AG04449 (cell line): ENCODE data around the gene FATE1.

ENCODE experiments used
- CTCF ChIA-PET: fragments of 350-600 bp; formaldehyde crosslinking; extraction: SDS; loops from one replicate; lab custom pipeline; 2021; ENCODE audit warnings: antibody characterized with exemption; lab: Yijun Ruan, JAX
- POLR2A ChIA-PET: fragments of 400-600, 350-600 bp; formaldehyde crosslinking; extraction: SDS; loops from one replicate; lab custom pipeline; 2020; ENCODE audit warnings: antibody characterized with exemption, inconsistent platforms; lab: Yijun Ruan, JAX
- DNase-seq: peaks from one replicate; pipeline ENCODE4 v3.0.0-alpha.2; 2010; ENCODE audit warnings: low read depth, low spot score
- H3K4me3 ChIP-seq: 2 replicates; pipeline ENCODE4 v1.5.1; 2011; ENCODE audit warnings: low read depth, mild to moderate bottlenecking, control low read depth, low read length
- TF ChIP-seq, protein P1 (sequence below): IDR thresholded peaks from one replicate; pipeline ENCODE4 v1.5.1; 2011; ENCODE audit warnings: mild to moderate bottlenecking, moderate library complexity, low read length, control low read depth, inconsistent platforms; ENCODE audit not compliant: insufficient read depth; ENCODE audit errors: missing control alignments

FATE1 gene

GRCh38 chrX:151729056-151729725 is 13.4 kb downstream of the FATE1 start:
- no peak for DNase-seq
- CTCF ChIA-PET = interaction anchor here (1.3 kb wide), 1 partner anchor 25 kb away, joined by 4 read pairs; no protein-coding TSS in a partner anchor
- TF ChIP-seq, protein P1, sequence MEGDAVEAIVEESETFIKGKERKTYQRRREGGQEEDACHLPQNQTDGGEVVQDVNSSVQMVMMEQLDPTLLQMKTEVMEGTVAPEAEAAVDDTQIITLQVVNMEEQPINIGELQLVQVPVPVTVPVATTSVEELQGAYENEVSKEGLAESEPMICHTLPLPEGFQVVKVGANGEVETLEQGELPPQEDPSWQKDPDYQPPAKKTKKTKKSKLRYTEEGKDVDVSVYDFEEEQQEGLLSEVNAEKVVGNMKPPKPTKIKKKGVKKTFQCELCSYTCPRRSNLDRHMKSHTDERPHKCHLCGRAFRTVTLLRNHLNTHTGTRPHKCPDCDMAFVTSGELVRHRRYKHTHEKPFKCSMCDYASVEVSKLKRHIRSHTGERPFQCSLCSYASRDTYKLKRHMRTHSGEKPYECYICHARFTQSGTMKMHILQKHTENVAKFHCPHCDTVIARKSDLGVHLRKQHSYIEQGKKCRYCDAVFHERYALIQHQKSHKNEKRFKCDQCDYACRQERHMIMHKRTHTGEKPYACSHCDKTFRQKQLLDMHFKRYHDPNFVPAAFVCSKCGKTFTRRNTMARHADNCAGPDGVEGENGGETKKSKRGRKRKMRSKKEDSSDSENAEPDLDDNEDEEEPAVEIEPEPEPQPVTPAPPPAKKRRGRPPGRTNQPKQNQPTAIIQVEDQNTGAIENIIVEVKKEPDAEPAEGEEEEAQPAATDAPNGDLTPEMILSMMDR = no peak
- POLR2A ChIA-PET = no interaction called here
- no peak overlapping the region for H3K4me3 ChIP-seq

- H3K4me3 ChIP-seq = no peak within 1 kb of the TSS
- CTCF ChIA-PET = no interaction called here
- TF ChIP-seq, protein P1 = no peak
- POLR2A ChIA-PET = no interaction called here
- no peak for DNase-seq
Measured at GRCh38 chrX:151734446-151734845, 18.6 kb downstream of the FATE1 start, which contains the start of gene CNGA2. Gene CNGA2 (plus strand): TSS chrX:151734746. CDS start chrX:151738484, 3,738 bp downstream.

GRCh38 chrX:151735219-151735618 is 19.4 kb downstream of the FATE1 start:
- CTCF ChIA-PET = no interaction called here
- TF ChIP-seq, protein P1 = no peak
- no peak for DNase-seq
- H3K4me3 ChIP-seq = no peak overlapping the region
- POLR2A ChIA-PET = no interaction called here

- no peak overlapping the region for H3K4me3 ChIP-seq
- DNase-seq = no peak
- TF ChIP-seq, protein P1 = no peak
- CTCF ChIA-PET = interaction anchor here (1.1 kb wide), 1 partner anchor 13 kb away, joined by 3 read pairs; no protein-coding TSS in a partner anchor
- POLR2A ChIA-PET = no interaction called here
Measured at GRCh38 chrX:151736685-151737084, 20.9 kb downstream of the FATE1 start.

GRCh38 chrX:151737494-151737893 is 21.7 kb downstream of the FATE1 start:
- no peak overlapping the region for H3K4me3 ChIP-seq
- ChIA-PET CTCF (interaction anchor here (1.1 kb wide), 1 partner anchor 13 kb away, joined by 3 read pairs; no protein-coding TSS in a partner anchor), POLR2A (no interaction called here)
- no peak for DNase-seq
- TF ChIP-seq, protein P1 = no peak

DNA sequence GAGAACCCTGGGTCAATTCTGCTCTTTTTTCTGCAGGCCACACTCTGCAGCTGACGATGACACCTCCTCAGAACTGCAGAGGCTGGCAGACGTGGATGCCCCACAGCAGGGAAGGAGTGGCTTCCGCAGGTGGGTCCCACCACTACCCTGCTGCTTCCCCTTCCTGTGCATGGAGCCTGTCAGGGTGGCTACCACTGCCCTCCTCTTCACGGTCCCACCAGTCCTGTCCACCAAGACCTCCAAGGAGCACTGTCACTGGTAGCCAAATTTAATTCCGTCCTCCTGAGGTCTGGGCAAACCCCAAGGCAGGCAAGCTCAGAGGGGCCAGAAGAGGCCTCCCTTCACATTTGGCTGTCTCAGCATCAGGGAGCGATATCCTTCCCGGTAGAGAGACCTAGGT is 22.9 kb downstream of the FATE1 start:
- CTCF ChIA-PET = no interaction called here
- TF ChIP-seq, protein P1 = no peak
- POLR2A ChIA-PET = no interaction called here
- no peak overlapping the region for H3K4me3 ChIP-seq
- no peak for DNase-seq
